ENCODE data around the gene MAMDC2.

GRCh38 chr9:70015099-70015498 lies 28.5 kb upstream of the MAMDC2 start:
- TF ChIP-seq CTCF (IDR thresholded peaks at IDR 0.05) (no peak), POLR2A (IDR thresholded peaks at IDR 0.05) (no peak)

Measured in ovary (tissue), 3 donors.